Central memory CD8-positive, alpha-beta T cell (primary cell): ENCODE data around the gene NUP210L.
A peak's percentile ranks its signal among the peaks of the same experiment; 100 is the strongest.
"Not testable (repeated sequence)": the region's sequence is repeated elsewhere in the genome, so short reads cannot be mapped to it uniquely, and the experiment has no call there.

ENCODE experiments used
- ATAC-seq: fragments of 150-1000 bp; cut with Tn5 transposase; replicated peaks from 2 replicates; pipeline ENCODE4 v1.10.0; 2022; ENCODE audit warnings: mild to moderate bottlenecking, moderate FRiP score, moderate number of reproducible peaks; ENCODE audit not compliant: poor library complexity, severe bottlenecking; ENCODE audit errors: extremely low read depth
- DNase-seq, 2 donors: peaks; one replicate each; pipeline ENCODE4 v3.0.0; 2021; ENCODE audit warnings: low spot score in 2 of 2
- H3K27ac Mint-ChIP-seq: one replicate; pipeline ENCODE4 v1.8.0; 2022; ENCODE audit warnings: low read depth, mild to moderate bottlenecking, moderate library complexity, mixed read lengths
- H3K27me3 Mint-ChIP-seq: one replicate; pipeline ENCODE4 v1.8.0; 2022; ENCODE audit warnings: mixed read lengths
- H3K36me3 Mint-ChIP-seq: one replicate; pipeline ENCODE4 v1.8.0; 2022; ENCODE audit warnings: mild to moderate bottlenecking, moderate library complexity, mixed read lengths; ENCODE audit not compliant: insufficient read depth
- H3K4me1 Mint-ChIP-seq: one replicate; pipeline ENCODE4 v1.8.0; 2022; ENCODE audit warnings: mixed read lengths
- H3K4me3 Mint-ChIP-seq: one replicate; pipeline ENCODE4 v1.8.0; 2022; ENCODE audit warnings: mild to moderate bottlenecking, moderate library complexity, mixed read lengths
- H3K9me3 Mint-ChIP-seq: one replicate; pipeline ENCODE4 v1.8.0; 2022; ENCODE audit warnings: mixed read lengths

Gene NUP210L

DNA sequence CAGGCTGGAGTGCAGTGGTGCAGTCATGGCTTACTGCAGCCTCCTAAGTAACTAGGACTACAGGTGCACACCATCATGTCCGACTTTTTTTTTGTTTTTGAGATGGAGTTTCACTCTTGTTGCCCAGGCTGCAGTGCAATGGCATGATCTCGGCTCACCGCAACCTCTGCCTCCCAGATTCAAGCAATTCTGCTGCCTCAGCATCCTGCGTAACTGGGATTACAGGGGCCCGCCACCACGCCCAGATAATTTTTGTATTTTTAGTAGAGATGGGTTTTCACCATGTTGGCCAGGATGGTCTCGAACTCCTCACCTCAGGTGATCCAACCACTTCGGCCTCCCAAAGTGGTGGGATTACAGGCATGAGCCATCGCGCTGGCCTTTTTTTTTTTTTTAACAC lies 158.0 kb downstream of the NUP210L start:
- peaks cover 22% of the 10 kb centered on the region for H3K4me1 Mint-ChIP-seq
- not testable (repeated sequence) for DNase-seq, H3K27me3 Mint-ChIP-seq, H3K4me3 Mint-ChIP-seq, H3K9me3 Mint-ChIP-seq, ATAC-seq
- peak overlapping the region; percentile 29 for H3K27ac Mint-ChIP-seq
- peaks cover 34% of the 10 kb centered on the region for H3K36me3 Mint-ChIP-seq

- H3K36me3 Mint-ChIP-seq, result peaks cover 46% of the 10 kb centered on the region
Measured at GRCh38 chr1:153995640-153996039, 159.2 kb downstream of the NUP210L start.

DNA sequence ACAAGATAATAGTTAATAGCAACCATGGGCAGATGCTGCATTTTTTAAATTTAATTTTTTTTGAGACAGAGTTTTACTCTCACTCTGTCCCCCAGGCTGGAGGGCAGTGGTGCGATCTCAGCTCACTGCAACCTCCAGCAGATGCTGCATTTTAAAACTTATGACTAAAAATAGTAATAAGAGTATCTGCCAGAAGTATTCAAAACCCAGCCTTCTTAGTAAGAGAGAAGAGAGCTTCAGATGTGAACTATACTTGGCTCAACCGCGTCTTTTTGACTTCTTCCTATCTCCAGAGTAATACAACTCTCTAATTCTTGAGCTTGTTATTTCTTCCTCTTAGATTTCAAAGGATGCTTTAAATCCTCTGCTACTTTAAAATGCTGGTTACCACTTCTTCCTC lies 159.7 kb downstream of the NUP210L start:
- ATAC-seq (no peak), DNase-seq (no peak)
- Mint-ChIP-seq H3K9me3 (no peaks in the 10 kb centered on the region), H3K4me3 (no peak overlapping the region), H3K36me3 (peaks cover 50% of the 10 kb centered on the region), H3K27me3 (no peaks in the 10 kb centered on the region), H3K27ac (peak overlapping the region; percentile 59), H3K4me1 (peaks cover 39% of the 10 kb centered on the region)

More at GRCh38 chr1:153995640-153996039, 159.2 kb downstream of the NUP210L start:
- Mint-ChIP-seq H3K4me3 (no peak overlapping the region), H3K27me3 (no peaks in the 10 kb centered on the region), H3K4me1 (peaks cover 34% of the 10 kb centered on the region), H3K9me3 (no peaks in the 10 kb centered on the region), H3K27ac (peak overlapping the region; percentile 59)
- no peak for ATAC-seq
- no peak for DNase-seq

DNA sequence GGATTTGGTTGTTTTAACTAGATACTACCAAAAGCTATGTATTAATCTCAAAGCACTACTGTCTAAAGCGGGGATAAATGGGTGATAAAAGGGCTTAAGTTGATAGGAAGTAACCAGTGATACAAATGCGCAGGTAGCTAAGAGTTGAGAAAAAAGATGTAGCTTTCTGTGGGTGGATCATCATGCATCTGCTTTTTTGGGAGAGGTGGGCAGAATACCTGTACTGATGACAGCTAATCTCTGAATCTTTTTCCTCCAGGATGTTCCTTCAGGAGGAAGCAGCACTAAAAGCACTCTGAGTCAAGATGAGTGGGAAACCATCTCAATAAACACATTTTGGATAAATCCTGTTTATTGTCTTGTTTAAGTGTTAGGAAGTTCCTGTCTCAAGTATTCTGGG lies 163.1 kb downstream of the NUP210L start:
- Mint-ChIP-seq H3K27me3 (no peaks in the 10 kb centered on the region), H3K27ac (peak overlapping the region; percentile 99), H3K36me3 (peaks cover 51% of the 10 kb centered on the region), H3K4me3 (peak overlapping the region; percentile 97), H3K4me1 (peaks cover 50% of the 10 kb centered on the region), H3K9me3 (no peaks in the 10 kb centered on the region)
- ATAC-seq (no peak), DNase-seq (no peak)

DNA sequence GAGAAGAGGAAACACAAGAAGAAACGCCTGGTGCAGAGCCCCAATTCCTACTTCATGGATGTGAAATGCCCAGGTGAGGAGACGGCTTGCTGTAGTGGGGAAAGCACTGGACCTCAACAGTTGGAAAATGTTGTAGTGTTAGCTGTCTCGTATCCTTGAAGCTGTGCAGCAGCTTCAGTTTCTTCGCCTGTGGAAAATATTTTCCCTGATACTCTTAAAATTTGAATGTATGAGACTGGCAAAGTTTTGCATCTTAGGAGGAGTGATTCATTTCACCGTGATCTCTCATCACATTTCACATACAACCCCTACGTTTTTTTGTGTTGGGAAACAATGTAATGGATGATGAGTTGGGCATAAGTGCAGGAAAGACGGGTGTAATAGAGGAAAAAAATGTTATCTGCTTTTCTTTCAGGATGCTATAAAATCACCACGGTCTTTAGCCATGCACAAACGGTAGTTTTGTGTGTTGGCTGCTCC lies 163.7 kb downstream of the NUP210L start:
- Mint-ChIP-seq H3K4me1 (peaks cover 55% of the 10 kb centered on the region), H3K9me3 (no peaks in the 10 kb centered on the region), H3K4me3 (peak overlapping the region; percentile 97), H3K27me3 (no peaks in the 10 kb centered on the region), H3K27ac (peak overlapping the region; percentile 99), H3K36me3 (peaks cover 51% of the 10 kb centered on the region)
- DNase-seq (no peak), ATAC-seq (no peak)

DNA sequence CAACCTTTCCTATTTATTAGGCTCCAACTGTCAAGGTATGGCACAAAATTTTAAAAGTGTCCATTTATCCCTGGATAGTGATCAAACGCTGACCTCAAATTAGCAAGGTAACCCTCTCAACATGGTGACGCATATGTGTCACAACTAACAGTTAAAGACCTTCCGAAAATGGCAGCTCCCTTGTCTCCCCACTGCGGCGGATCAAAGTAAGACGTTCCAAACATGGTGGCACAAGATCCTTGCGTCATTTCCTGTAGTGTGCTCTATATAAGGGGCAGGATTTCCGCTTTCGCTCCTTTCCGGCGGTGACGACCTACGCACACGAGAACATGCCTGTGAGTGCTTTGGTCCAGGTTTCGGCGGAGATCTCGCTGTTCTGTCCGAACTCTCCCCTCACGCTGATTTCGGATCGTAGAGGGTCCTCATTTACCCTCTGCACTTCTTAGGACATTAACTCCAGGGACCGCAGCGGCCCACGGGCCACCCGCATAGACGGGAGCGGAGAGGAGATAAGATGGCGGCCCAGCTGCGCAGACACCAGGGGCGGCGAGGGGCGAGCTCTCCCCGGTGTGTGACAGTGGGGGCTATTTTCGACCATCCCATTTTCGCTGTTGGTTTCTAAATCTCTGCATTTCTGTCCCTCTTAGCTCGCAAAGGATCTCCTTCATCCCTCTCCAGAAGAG lies 164.3 kb downstream of the NUP210L start, which contains the start of gene RPS27:
Gene RPS27, plus strand, starts transcription at position 295 of the 683 bp plus-strand sequence. Its CDS starts 35 bp downstream, at position 330.
- peaks cover 57% of the 10 kb centered on the region for H3K4me1 Mint-ChIP-seq
- peak within 1 kb of the TSS; percentile 99 for H3K27ac Mint-ChIP-seq
- no peaks in the 10 kb centered on the region for H3K27me3 Mint-ChIP-seq
- peak; percentile 76 to 88 for DNase-seq
- peaks cover 49% of the 10 kb centered on the region for H3K36me3 Mint-ChIP-seq
- ATAC-seq, result peak; percentile 90
- H3K4me3 Mint-ChIP-seq, result peak within 1 kb of the TSS; percentile 97
- H3K9me3 Mint-ChIP-seq, result no peaks in the 10 kb centered on the region

GRCh38 chr1:153987621-153988020 lies 167.3 kb downstream of the NUP210L start:
- H3K27ac Mint-ChIP-seq, result peak overlapping the region; percentile 88
- H3K9me3 Mint-ChIP-seq, result no peaks in the 10 kb centered on the region
- no peak overlapping the region for H3K4me3 Mint-ChIP-seq
- ATAC-seq, result no peak
- DNase-seq, result no peak
- peaks cover 28% of the 10 kb centered on the region for H3K36me3 Mint-ChIP-seq
- H3K4me1 Mint-ChIP-seq, result peaks cover 45% of the 10 kb centered on the region
- H3K27me3 Mint-ChIP-seq, result no peaks in the 10 kb centered on the region

- peaks cover 13% of the 10 kb centered on the region for H3K36me3 Mint-ChIP-seq
- DNase-seq (no peak), ATAC-seq (no peak)
- H3K9me3 Mint-ChIP-seq, result no peaks in the 10 kb centered on the region
- peak within 1 kb of the TSS; percentile 12 for H3K4me3 Mint-ChIP-seq
- H3K27ac Mint-ChIP-seq, result peak within 1 kb of the TSS; percentile 88
- H3K4me1 Mint-ChIP-seq, result peaks cover 32% of the 10 kb centered on the region
- no peaks in the 10 kb centered on the region for H3K27me3 Mint-ChIP-seq
Measured at GRCh38 chr1:153985941-153986761, 168.7 kb downstream of the NUP210L start, which contains the start of gene RAB13. Gene RAB13 (minus strand): TSS chr1:153986339. CDS start chr1:153986236, 103 bp downstream.

- peaks cover 6% of the 10 kb centered on the region for H3K36me3 Mint-ChIP-seq
- peak overlapping the region; percentile 12 for H3K4me3 Mint-ChIP-seq
- H3K27me3 Mint-ChIP-seq, result no peaks in the 10 kb centered on the region
- no peak for DNase-seq
- H3K27ac Mint-ChIP-seq, result no peak overlapping the region
- H3K4me1 Mint-ChIP-seq, result peaks cover 25% of the 10 kb centered on the region
- ATAC-seq, result no peak
- no peaks in the 10 kb centered on the region for H3K9me3 Mint-ChIP-seq
Measured at GRCh38 chr1:153985341-153985912, 169.4 kb downstream of the NUP210L start.

- Mint-ChIP-seq H3K4me1 (peaks cover 16% of the 10 kb centered on the region), H3K9me3 (no peaks in the 10 kb centered on the region), H3K27ac (no peak overlapping the region), H3K4me3 (no peak overlapping the region), H3K27me3 (no peaks in the 10 kb centered on the region), H3K36me3 (peaks cover 4% of the 10 kb centered on the region)
- DNase-seq (no peak), ATAC-seq (no peak)
Measured at GRCh38 chr1:153984123-153984894, 170.6 kb downstream of the NUP210L start.

GRCh38 chr1:153981735-153982134 lies 173.1 kb downstream of the NUP210L start:
- ATAC-seq, H3K36me3 Mint-ChIP-seq: not testable (repeated sequence)

DNA sequence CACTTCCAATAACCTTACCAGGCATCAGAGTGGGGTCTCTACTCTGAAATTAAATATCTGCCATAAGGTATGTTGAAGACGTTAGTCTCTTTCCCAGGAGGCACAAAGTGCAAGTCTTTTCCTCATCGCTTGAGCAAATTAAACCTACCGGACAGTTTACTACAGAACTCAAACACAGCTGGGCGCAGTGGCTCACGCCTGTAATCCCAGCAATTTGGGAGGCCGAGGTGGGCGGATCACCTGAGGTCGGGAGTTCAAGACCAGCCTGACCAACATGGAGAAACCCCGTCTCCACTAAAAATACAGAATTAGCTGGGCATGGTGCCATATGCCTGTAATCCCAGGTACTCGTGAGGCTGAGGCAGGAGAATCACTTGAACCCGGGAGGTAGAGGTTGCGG lies 175.8 kb downstream of the NUP210L start:
- peak overlapping the region; percentile 89 for H3K27ac Mint-ChIP-seq
- peaks cover 20% of the 10 kb centered on the region for H3K36me3 Mint-ChIP-seq
- not testable (repeated sequence) for H3K27me3 Mint-ChIP-seq, DNase-seq, H3K9me3 Mint-ChIP-seq, ATAC-seq
- H3K4me1 Mint-ChIP-seq, result peaks cover 31% of the 10 kb centered on the region
- H3K4me3 Mint-ChIP-seq, result peak overlapping the region; percentile 91

More at GRCh38 chr1:153981735-153982134, 173.1 kb downstream of the NUP210L start:
- H3K27me3 Mint-ChIP-seq, DNase-seq, H3K9me3 Mint-ChIP-seq, H3K27ac Mint-ChIP-seq, H3K4me3 Mint-ChIP-seq: not testable (repeated sequence)
- peaks cover 27% of the 10 kb centered on the region for H3K4me1 Mint-ChIP-seq
